ENCODE results near the gene ZFYVE26. TPM values are rescaled to one million over a fixed set of nuclear protein-coding genes. Genes with fewer than 3 reads are reported as not detected.
A peak's percentile ranks its signal among the peaks of the same experiment; 100 is the strongest.

ZFYVE26 gene
- total and polyA plus RNA-seq, 2 of the 8 experiments (the other 6 are each of a cell fraction or from before 2014, with no cell fraction given) = 13.0 to 23.3 TPM

DNA sequence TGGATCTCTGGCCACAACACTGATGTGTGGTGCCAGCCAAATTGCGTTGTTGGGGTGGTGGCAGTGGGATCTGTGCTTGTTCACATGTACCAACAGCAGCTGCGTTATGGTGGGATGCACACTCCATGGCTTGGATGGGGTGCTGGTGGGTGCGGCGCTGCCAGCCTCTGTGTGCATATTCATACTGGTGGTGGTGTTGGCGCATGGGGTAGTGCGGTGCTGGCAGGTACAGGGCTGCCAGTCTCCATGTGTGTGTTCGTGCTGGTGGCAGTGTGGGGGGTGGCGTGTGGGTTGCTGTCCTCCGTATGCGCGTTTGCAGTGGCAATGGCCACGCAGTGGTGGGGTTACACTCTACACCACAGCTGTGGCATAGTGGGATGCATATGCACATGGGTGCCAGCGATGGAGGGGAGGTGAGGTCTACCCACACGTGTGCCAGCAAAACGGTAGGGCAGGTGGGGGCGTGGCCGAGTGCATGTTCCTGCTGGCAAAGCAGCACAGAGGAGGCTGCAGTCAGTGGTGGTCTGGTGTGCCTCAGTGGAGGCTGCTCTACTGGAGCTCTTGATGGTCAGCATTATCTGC is 29.7 kb upstream of the ZFYVE26 start:
- no peak overlapping the region for H2BK15ac ChIP-seq (ENCODE audit: low read length)
- no peaks in the 10 kb centered on the region for H3K36me3 ChIP-seq (ENCODE audit: control insufficient read depth in 2 of 4, insufficient read depth in 4 of 4, low read length in 3 of 4)
- H4K91ac ChIP-seq (replicated peaks; ENCODE audit: insufficient read length, low read length) = no peak overlapping the region
- H2AFZ ChIP-seq (ENCODE audit: low read length) = no peak overlapping the region
- H3K14ac ChIP-seq (ENCODE audit: insufficient read length) = no peak overlapping the region
- 95% methylated on average over 17 of the region's 17 CpGs; no CpG with 5 or more reads in 1 of the 2 experiments for WGBS, 2 experiments (ENCODE audit: extremely low coverage in 1 of 2, insufficient coverage in 1 of 2, insufficient read length in 1 of 2, insufficient replicate concordance in 2 of 2, low coverage in 1 of 2, low lambda C conversion rate in 2 of 2, missing lambda C conversion rate in 1 of 2)
- no peaks in the 10 kb centered on the region for H3K23me2 ChIP-seq (ENCODE audit: low read depth, low read length)
- no peak overlapping the region for H3K56ac ChIP-seq (replicated peaks; ENCODE audit: insufficient read length, low read depth, low read length)
- no peak for FAIRE-seq
- no peak for DNase-seq (ENCODE audit: low read depth in 1 of 2, low spot score in 2 of 2)
- no peaks in the 10 kb centered on the region; a peak in 1 of 4 replicates for H3K9me3 ChIP-seq (ENCODE audit: insufficient read depth in 2 of 2, low read depth in 1 of 2, low read length in 1 of 2)
- H4K5ac ChIP-seq (ENCODE audit: insufficient read length, low read depth, low read length) = no peak overlapping the region
- H3K9ac ChIP-seq (replicated peaks in 1 of 4; ENCODE audit: extremely low read depth in 1 of 4, low read depth in 3 of 4, low read length in 3 of 4) = no peak overlapping the region
- H3K27me3 ChIP-seq (replicated peaks in 1 of 4; ENCODE audit: control insufficient read depth in 3 of 4, extremely low read depth in 1 of 4, insufficient read depth in 3 of 4, low read length in 3 of 4) = no peaks in the 10 kb centered on the region
- no peak overlapping the region for H3K4me2 ChIP-seq (ENCODE audit: insufficient read depth in 1 of 2, low read depth in 2 of 2, low read length in 2 of 2)
- H3K4me3 ChIP-seq (ENCODE audit: extremely low read depth in 1 of 4, insufficient read depth in 2 of 4, low read depth in 3 of 4, low read length in 4 of 4) = no peak overlapping the region
- H2BK5ac ChIP-seq (ENCODE audit: low read depth, low read length) = 0 out of 2 replicates have a peak overlapping the region, but pooled peaks have one; percentile 52
- H3K23ac ChIP-seq (ENCODE audit: insufficient read length) = no peak overlapping the region
- H4K20me1 ChIP-seq (replicated peaks in 1 of 2; ENCODE audit: control insufficient read depth in 1 of 2, insufficient read depth in 2 of 2, low read length in 2 of 2) = no peaks in the 10 kb centered on the region
- no peak overlapping the region for H3K27ac ChIP-seq (ENCODE audit: low read depth, low read length)
- peaks cover 5% of the 10 kb centered on the region for H3K79me1 ChIP-seq (ENCODE audit: low read depth, low read length)
- H2BK120ac ChIP-seq (replicated peaks; ENCODE audit: low read depth, low read length) = no peak overlapping the region
- no peaks in the 10 kb centered on the region for H3K4me1 ChIP-seq (replicated peaks in 1 of 4; ENCODE audit: control insufficient read depth in 3 of 4, insufficient read depth in 4 of 4, low read length in 3 of 4)
- H2BK20ac ChIP-seq (ENCODE audit: low read length) = no peak overlapping the region
- H3K79me2 ChIP-seq (ENCODE audit: control insufficient read depth in 1 of 2, insufficient read depth in 2 of 2, low read length in 2 of 2) = no peaks in the 10 kb centered on the region; a peak in 1 of 4 replicates
- H2AK5ac ChIP-seq (ENCODE audit: low read depth, low read length) = no peak overlapping the region
- no peak overlapping the region for H2BK12ac ChIP-seq (ENCODE audit: low read depth, low read length)
- H3K4ac ChIP-seq (replicated peaks; ENCODE audit: insufficient read length, low read depth, low read length) = no peak overlapping the region
- ChIA-PET POLR2A (ENCODE audit: partially characterized antibody) (no interaction called here), CTCF (ENCODE audit: partially characterized antibody) (interaction anchor here (0.9 to 1.9 kb wide), 2 partner anchors 9 to 12 kb away, joined by 4 to 5 read pairs; no protein-coding TSS in a partner anchor)
- peak overlapping the region; percentile 46; the same call in 1 of the 2 replicates for H4K8ac ChIP-seq (ENCODE audit: extremely low read depth, insufficient read depth, low read length)
- no peak overlapping the region; the same call in 1 of the 2 replicates for H3K18ac ChIP-seq (ENCODE audit: extremely low read depth, low read length)
- TF ChIP-seq CEBPB (IDR thresholded peaks at IDR 0.05; ENCODE audit: low read depth, low read length) = no peak
- TF ChIP-seq SIRT6 (IDR thresholded peaks at IDR 0.05; ENCODE audit: low read length) = no peak
- TF ChIP-seq ATF3 (IDR thresholded peaks at IDR 0.05; ENCODE audit: insufficient read depth, low read depth, low read length) = no peak
- no peak for TF ChIP-seq SIN3A (conservative IDR thresholded peaks at IDR 0.05 in 1 of 2, IDR thresholded peaks at IDR 0.05 in 1 of 2; ENCODE audit: low read depth in 1 of 2, low read length in 2 of 2)
- TF ChIP-seq SIX5 (IDR thresholded peaks at IDR 0.05; ENCODE audit: low read depth, low read length) = no peak
- no peak for TF ChIP-seq NANOG (IDR thresholded peaks at IDR 0.05; ENCODE audit: insufficient read depth, low read depth, low read length, poor library complexity, severe bottlenecking)
- TF ChIP-seq KDM4A (IDR thresholded peaks at IDR 0.05; ENCODE audit: low read depth, low read length, severe bottlenecking) = no peak
- no peak for TF ChIP-seq CBX5 (IDR thresholded peaks at IDR 0.05; ENCODE audit: low read depth, low read length)
- TF ChIP-seq RFX5 (IDR thresholded peaks at IDR 0.05; ENCODE audit: borderline replicate concordance, low read depth, low read length) = no peak
- no peak for TF ChIP-seq MAFK (IDR thresholded peaks at IDR 0.05; ENCODE audit: low read depth, low read length)
- TF ChIP-seq SP1 (IDR thresholded peaks at IDR 0.05; ENCODE audit: low read depth, low read length) = no peak
- no peak for TF ChIP-seq BRCA1 (IDR thresholded peaks at IDR 0.05; ENCODE audit: low read depth, low read length)
- TF ChIP-seq CREB1 (IDR thresholded peaks at IDR 0.05) = no peak

Data from H1 (cell line).